K562 (cell line): ENCODE results near the gene SLC6A13. TPM values are rescaled to one million over a fixed set of nuclear protein-coding genes. Genes with fewer than 3 reads are reported as not detected.

Experiments used
- ATAC-seq: fragments of 200-7000 bp; cut with Tn5 transposase; 3 replicates; pipeline ENCODE4 v1.9.1; 2020; ENCODE audit warnings: moderate library complexity
- BruUV-seq: library from RNA; stranded (reverse); fragments of 400-500 nt; replicated peaks from 2 replicates; lab custom pipeline; 2021; lab: Mats Ljungman, UMichigan
- CTCF ChIA-PET: fragments of 300-600 bp; formaldehyde crosslinking; extraction: SDS; loops from one replicate; lab custom pipeline; 2021; ENCODE audit warnings: low intra/inter-chr PET ratio; lab: Yijun Ruan, JAX
- POLR2A ChIA-PET: fragments of 300-600, 350-650 bp; sonication (Branson Sonifier 250); formaldehyde crosslinking; extraction: SDS; loops from one replicate; lab custom pipeline; 2021; ENCODE audit warnings: antibody characterized with exemption, inconsistent platforms; lab: Yijun Ruan, JAX
- DNase-seq, 4 experiments: peaks; one replicate each; pipeline versions ENCODE4 v3.0.0 to v3.0.0-alpha.2; 2011 to 2018; ENCODE audit warnings: low spot score in 3 of 4, mixed read lengths in 3 of 4; ENCODE audit errors: extremely low read depth in 1 of 4
- FAIRE-seq: peaks from 2 replicates; lab custom pipeline; 2011; peaks lifted over from hg19 to GRCh38; lab: Jason Lieb, UNC
- H2AFZ ChIP-seq: 2 replicates; pipeline ENCODE4 v1.6.0; 2011; ENCODE audit warnings: low read depth, low read length, control low read depth, inconsistent platforms
- H3K27ac ChIP-seq: fragments of 200-600 bp; 3 replicates; pipeline ENCODE4 v1.8.0; 2011; ENCODE audit warnings: low read depth, mild to moderate bottlenecking, control low read depth, inconsistent platforms, low read length, moderate library complexity, mixed read lengths; ENCODE audit errors: extremely low read depth
- H3K27me3 ChIP-seq, 2 experiments: fragments of 300-600 bp in 1 of 2; 2 replicates in 1 of 2; 3 replicates in 1 of 2; pipeline versions ENCODE4 v1.6.0 to v1.8.0; 2011; ENCODE audit warnings: inconsistent platforms in 2 of 2, low read length in 2 of 2, mild to moderate bottlenecking in 1 of 2, mixed read lengths in 1 of 2, moderate library complexity in 1 of 2; ENCODE audit not compliant: control insufficient read depth in 2 of 2, insufficient read depth in 2 of 2
- H3K36me3 ChIP-seq: fragments of 300-600 bp; 3 replicates; pipeline ENCODE4 v1.8.0; 2011; ENCODE audit warnings: mild to moderate bottlenecking, low read length, inconsistent platforms; ENCODE audit not compliant: control insufficient read depth, insufficient read depth
- H3K4me1 ChIP-seq, 2 experiments: fragments of 200-600 bp in 1 of 2; replicated peaks in 1 of 2; 2 replicates in 1 of 2; 3 replicates in 1 of 2; pipeline versions ENCODE4 v1.5.1 to v1.8.0; 2011; ENCODE audit warnings: inconsistent platforms in 2 of 2, low read length in 2 of 2, mild to moderate bottlenecking in 1 of 2, mixed read lengths in 1 of 2, moderate library complexity in 1 of 2; ENCODE audit not compliant: control insufficient read depth in 2 of 2, insufficient read depth in 2 of 2
- H3K4me2 ChIP-seq: 2 replicates; pipeline ENCODE4 v1.6.1; 2011; ENCODE audit warnings: low read length, control low read depth, inconsistent platforms, mixed read lengths; ENCODE audit not compliant: insufficient read depth
- H3K4me3 ChIP-seq: fragments of 200-600 bp; sonication (generic), shearing (Covaris generic); 2 replicates; pipeline ENCODE4 v1.5.1; 2016; ENCODE audit warnings: control low read depth, inconsistent platforms
- H3K79me2 ChIP-seq: fragments of 200-600 bp; 3 replicates; pipeline ENCODE4 v1.8.0; 2011; ENCODE audit warnings: low read length, inconsistent platforms; ENCODE audit not compliant: control insufficient read depth, insufficient read depth
- H3K9ac ChIP-seq, 2 experiments: 2 replicates each; pipeline versions ENCODE4 v1.6.0 to v1.6.1; 2011; ENCODE audit warnings: low read depth in 2 of 2, low read length in 2 of 2, control low read depth in 1 of 2, inconsistent platforms in 1 of 2, mild to moderate bottlenecking in 1 of 2, mixed read lengths in 1 of 2; ENCODE audit not compliant: insufficient read depth in 1 of 2
- H3K9me1 ChIP-seq: one replicate; pipeline ENCODE4 v1.6.0; 2011; ENCODE audit warnings: inconsistent platforms, mild to moderate bottlenecking, low read length, moderate library complexity; ENCODE audit not compliant: control insufficient read depth, insufficient read depth
- H3K9me3 ChIP-seq: replicated peaks from 2 replicates; pipeline ENCODE4 v1.5.1; 2011; ENCODE audit warnings: low read depth, low read length, inconsistent platforms; ENCODE audit not compliant: control insufficient read depth, insufficient read depth
- H4K20me1 ChIP-seq: replicated peaks from 2 replicates; pipeline ENCODE4 v1.6.1; 2011; ENCODE audit warnings: low read length, inconsistent platforms, mixed read lengths; ENCODE audit not compliant: control insufficient read depth, insufficient read depth
- BRD4 ChIP-seq: fragments of 200-600 bp; sonication (generic); IDR thresholded peaks from 2 replicates; pipeline ENCODE4 v1.6.1; 2017; ENCODE audit warnings: inconsistent platforms
- CEBPZ ChIP-seq: fragments of 150-350 bp; IDR thresholded peaks from 2 replicates; pipeline ENCODE4 v1.6.1; 2014; ENCODE audit warnings: low read depth, mild to moderate bottlenecking, low read length, borderline replicate concordance
- DNMT1 ChIP-seq: fragments of 450-650 bp; IDR thresholded peaks from 2 replicates; pipeline ENCODE4 v1.6.1; 2016; ENCODE audit warnings: antibody characterized with exemption, mild to moderate bottlenecking
- GTF2B ChIP-seq: IDR thresholded peaks from 2 replicates; pipeline ENCODE4 v1.6.1; 2011; ENCODE audit not compliant: insufficient read length; ENCODE audit errors: extremely low read depth
- ILF3 ChIP-seq: fragments of 450-650 bp; IDR thresholded peaks from 2 replicates; pipeline ENCODE4 v1.6.1; 2018; ENCODE audit warnings: antibody characterized with exemption, mild to moderate bottlenecking, moderate library complexity, borderline replicate concordance
- NFRKB ChIP-seq: fragments of 450-650 bp; IDR thresholded peaks from 2 replicates; pipeline ENCODE4 v1.6.1; 2016; ENCODE audit warnings: low read depth
- RAD51 ChIP-seq: fragments of 450-650 bp; IDR thresholded peaks from 2 replicates; pipeline ENCODE4 v1.7.1; 2016; ENCODE audit warnings: low read depth, mild to moderate bottlenecking, borderline replicate concordance
- SMC3 ChIP-seq: conservative IDR thresholded peaks from 2 replicates; pipeline ENCODE4 v1.6.1; 2011; ENCODE audit warnings: low read depth, low read length, improper control_type of control experiment; ENCODE audit not compliant: insufficient read depth
- SOX6 ChIP-seq: fragments of 450-650 bp; IDR thresholded peaks from 2 replicates; pipeline ENCODE4 v1.6.1; 2014; ENCODE audit warnings: mild to moderate bottlenecking
- TEAD1 ChIP-seq, 2 experiments: fragments of 450-650 bp in 1 of 2; sonication (generic) in 1 of 2; formaldehyde crosslinking; IDR thresholded peaks; 2 replicates each; pipeline versions ENCODE4 v1.4.0 to v1.8.0; 2020 to 2022; ENCODE audit warnings: mild to moderate bottlenecking in 2 of 2, missing genetic modification reagents in 1 of 2
- TSC22D4 ChIP-seq: fragments of 450-650 bp; IDR thresholded peaks from 2 replicates; pipeline ENCODE4 v1.6.1; 2016; ENCODE audit warnings: missing genetic modification characterization, missing biosample characterization, control low read depth
- UBTF ChIP-seq, 2 experiments: IDR thresholded peaks; 2 replicates each; pipeline ENCODE4 v1.6.1; 2012; ENCODE audit warnings: improper control_type of control experiment in 2 of 2, low read depth in 2 of 2, low read length in 2 of 2, borderline replicate concordance in 1 of 2
- WHSC1 ChIP-seq: IDR thresholded peaks from one replicate; pipeline ENCODE4 v1.6.1; 2012; ENCODE audit warnings: low read length, control low read depth, inconsistent platforms
- WGBS: fragments of 100-300 bp; shearing (Covaris generic); methylation state at CpG from one replicate; pipeline ENCODE4 v1.1.6; 2016; ENCODE audit warnings: low coverage, mixed read lengths; ENCODE audit not compliant: insufficient coverage; ENCODE audit errors: missing lambda C conversion rate; 5-methylcytosine and 5-hydroxymethylcytosine counted together
- in situ Hi-C: fragments of 300-500 bp; cut with MboI; formaldehyde crosslinking; loops from 4 replicates; pipeline ENCODE4 v1.15.0; 2018; ENCODE audit warnings: inconsistent platforms, mixed read lengths
- intact Hi-C: fragments of 100-400 bp; cut with micrococcal nuclease; formaldehyde crosslinking; loops from 2 replicates; pipeline ENCODE4 v1.14.2; 2022
- polyA plus RNA-seq, 8 experiments: library from polyadenylated mRNA; depleted of rRNA in 4 of 8; stranded (reverse) in 5 of 8; unstranded in 3 of 8; fragments of >200 nt; fragmentation: Nextera tagmentation in 2 of 8; fragmentation: Illumina TruSeq in 1 of 8; extraction: Ambion mirVana in 2 of 8; extraction: Trizol in 1 of 8; gene quantifications; 2 replicates each; pipeline versions ENCODE4 v1.2.1 to v1.2.3, GENCODE V29; 2011 to 2014; ENCODE audit warnings: inconsistent platforms in 1 of 8, missing spikeins in 1 of 8
- total RNA-seq, 7 experiments: library from RNA; depleted of rRNA in 6 of 7; stranded (reverse); fragments of >200 nt in 6 of 7; fragmentation: Illumina TruSeq in 2 of 7; extraction: Trizol in 2 of 7; gene quantifications; 2 replicates each; pipeline versions ENCODE4 v1.2.1 to v1.2.3, GENCODE V29; 2011 to 2021; ENCODE audit warnings: low replicate concordance in 1 of 7

Gene SLC6A13
- total and polyA plus RNA-seq, 9 of the 15 experiments (the other 6 are each of a cell fraction or from before 2014, with no cell fraction given) = 0.06 to 0.33 (median 0.22) TPM; not detected in 4

- TF ChIP-seq CEBPZ (no peak), BRD4 (no peak), SMC3 (no peak)
- TF ChIP-seq, all 486 proteins: peak for 0
Measured at GRCh38 chr12:227923-228845, 34.5 kb downstream of the SLC6A13 start (continued).

GRCh38 chr12:227286-227915 is 35.2 kb downstream of the SLC6A13 start:
- Histone ChIP-seq H3K27ac (no peak overlapping the region), H2AFZ (no peak overlapping the region), H3K79me2 (no peaks in the 10 kb centered on the region), H3K36me3 (no peaks in the 10 kb centered on the region), H3K27me3 (peaks cover 11 to 79% of the 10 kb centered on the region in 2 experiments), H3K4me3 (no peak overlapping the region), H3K4me1 (no peaks in the 10 kb centered on the region), H3K9me3 (no peaks in the 10 kb centered on the region), H3K9ac (no peak overlapping the region), H3K9me1 (no peaks in the 10 kb centered on the region), H3K4me2 (no peak overlapping the region), H4K20me1 (no peaks in the 10 kb centered on the region)
- ChIA-PET POLR2A (interaction anchor here (1.0 kb wide), 1 partner anchor 16 kb away, joined by 3 read pairs; no protein-coding TSS in a partner anchor), CTCF (no interaction called here)
- 0% methylated on average over 6 of the region's 7 CpGs for WGBS
- BruUV-seq = no TSS peak
- intact Hi-C loops (no loop called here), in situ Hi-C loops (no loop called here)
- FAIRE-seq (no peak), ATAC-seq (no peak), DNase-seq (no peak)
- TF ChIP-seq UBTF (IDR thresholded peaks at IDR 0.05; ENCODE audit: borderline replicate concordance in 1 of 2, low read depth in 2 of 2, low read length in 2 of 2) (no peak), GTF2B (no peak), ILF3 (no peak), NFRKB (no peak), TEAD1 (CRISPR knock-in tag; IDR thresholded peaks at IDR 0.05) (no peak), DNMT1 (no peak), TSC22D4 (tag) (no peak), RAD51 (no peak), WHSC1 (no peak), SOX6 (no peak)
